NT2/D1 (cell line): ENCODE data around the gene RAB43.

Experiments used
- SUZ12 ChIP-seq: IDR thresholded peaks from 2 replicates; pipeline ENCODE4 v1.6.1; 2011; ENCODE audit not compliant: insufficient read length, insufficient read depth; ENCODE audit errors: extremely low read depth
- ZNF274 ChIP-seq: IDR thresholded peaks from 2 replicates; pipeline ENCODE4 v1.6.1; 2011; ENCODE audit warnings: mild to moderate bottlenecking, low read depth, low read length

DNA sequence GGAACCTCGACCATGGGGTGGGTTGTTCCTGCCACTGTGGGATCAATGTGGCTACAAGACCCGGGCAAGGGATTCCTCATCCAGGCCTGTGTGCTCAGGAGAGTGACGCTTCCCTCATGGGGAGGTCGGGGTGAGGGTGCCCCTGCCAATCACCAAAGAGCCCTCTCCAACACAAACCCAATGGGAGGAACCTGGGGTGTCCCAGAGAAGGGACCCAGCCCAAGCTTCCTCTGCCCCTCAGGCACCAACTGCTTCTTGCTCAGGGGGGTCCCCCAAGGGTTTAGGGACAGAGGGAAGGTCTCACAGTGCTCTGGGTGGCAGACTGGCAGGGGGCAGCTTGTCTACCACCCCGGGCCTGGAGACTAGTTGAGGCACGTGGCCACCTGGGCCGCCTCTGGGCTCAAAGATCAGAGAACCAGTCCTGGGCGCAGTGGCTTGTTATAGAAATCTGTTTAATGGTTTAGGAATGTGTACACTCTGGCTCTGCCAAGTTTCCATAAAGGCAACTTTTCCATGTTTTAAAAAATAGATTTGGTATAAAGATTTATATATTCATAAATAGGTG is 34.4 kb downstream of the RAB43 start:
- no peak for TF ChIP-seq ZNF274
- TF ChIP-seq SUZ12: no peak
